ENCODE results near the gene XKR7.

Gene XKR7

DNA sequence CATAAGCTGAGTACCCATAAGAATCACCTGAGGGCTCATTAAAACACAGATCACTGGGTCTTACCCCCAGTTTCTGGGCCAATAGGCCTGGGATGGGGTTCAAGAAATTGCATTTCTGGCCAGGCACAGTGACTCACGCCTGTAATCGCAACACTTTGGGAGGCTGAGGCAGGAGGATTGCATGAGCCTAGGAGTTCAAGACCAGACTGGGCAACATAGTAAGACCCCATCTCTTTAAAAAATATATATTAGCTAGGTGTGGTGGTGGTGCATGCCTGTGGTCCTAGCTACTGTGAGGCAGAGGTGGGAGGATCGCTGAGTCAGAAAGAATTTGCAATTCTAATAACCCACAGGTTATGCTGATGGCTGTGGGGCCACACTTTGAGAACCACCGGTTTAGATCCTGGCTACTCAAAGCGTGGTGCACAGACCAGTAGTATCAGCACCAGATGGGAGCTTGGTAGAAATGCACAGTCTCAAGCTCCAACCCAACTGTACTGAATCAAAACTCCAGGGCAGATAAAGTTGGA is 44.3 kb downstream of the XKR7 start:
- no peak for DNase-seq
- no peak overlapping the region for H3K4me3 ChIP-seq (ENCODE audit: low read depth, low read length)
- no peak overlapping the region for H3K27ac ChIP-seq
- TF ChIP-seq, protein P1, sequence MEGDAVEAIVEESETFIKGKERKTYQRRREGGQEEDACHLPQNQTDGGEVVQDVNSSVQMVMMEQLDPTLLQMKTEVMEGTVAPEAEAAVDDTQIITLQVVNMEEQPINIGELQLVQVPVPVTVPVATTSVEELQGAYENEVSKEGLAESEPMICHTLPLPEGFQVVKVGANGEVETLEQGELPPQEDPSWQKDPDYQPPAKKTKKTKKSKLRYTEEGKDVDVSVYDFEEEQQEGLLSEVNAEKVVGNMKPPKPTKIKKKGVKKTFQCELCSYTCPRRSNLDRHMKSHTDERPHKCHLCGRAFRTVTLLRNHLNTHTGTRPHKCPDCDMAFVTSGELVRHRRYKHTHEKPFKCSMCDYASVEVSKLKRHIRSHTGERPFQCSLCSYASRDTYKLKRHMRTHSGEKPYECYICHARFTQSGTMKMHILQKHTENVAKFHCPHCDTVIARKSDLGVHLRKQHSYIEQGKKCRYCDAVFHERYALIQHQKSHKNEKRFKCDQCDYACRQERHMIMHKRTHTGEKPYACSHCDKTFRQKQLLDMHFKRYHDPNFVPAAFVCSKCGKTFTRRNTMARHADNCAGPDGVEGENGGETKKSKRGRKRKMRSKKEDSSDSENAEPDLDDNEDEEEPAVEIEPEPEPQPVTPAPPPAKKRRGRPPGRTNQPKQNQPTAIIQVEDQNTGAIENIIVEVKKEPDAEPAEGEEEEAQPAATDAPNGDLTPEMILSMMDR (IDR thresholded peaks at IDR 0.05; ENCODE audit: low read depth, low read length) = no peak
- no peaks in the 10 kb centered on the region for H3K36me3 ChIP-seq
- no peaks in the 10 kb centered on the region for H3K9me3 ChIP-seq (ENCODE audit: severe bottlenecking)
- no peaks in the 10 kb centered on the region for H3K27me3 ChIP-seq (ENCODE audit: insufficient read depth, low read depth, severe bottlenecking)

DNA sequence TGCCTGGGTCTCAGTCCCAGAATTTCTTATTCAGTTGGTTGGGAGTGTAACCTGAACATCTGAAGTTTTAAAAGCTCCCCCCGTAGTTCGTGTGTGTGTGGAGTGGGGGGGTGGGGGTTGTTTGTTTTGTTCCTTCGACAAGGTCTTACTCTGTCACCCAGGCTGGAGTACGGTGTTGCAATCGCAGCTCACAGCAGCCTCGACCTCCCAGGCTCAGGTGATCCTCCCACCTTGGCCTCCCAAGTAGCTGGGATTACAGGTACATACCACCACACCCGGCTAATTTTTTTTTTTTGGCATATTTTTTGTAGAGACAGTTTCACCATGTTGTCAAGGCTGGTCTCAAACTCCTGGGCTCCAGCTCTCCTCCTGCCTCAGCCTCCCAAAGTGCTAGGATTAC is 45.4 kb downstream of the XKR7 start:
- Histone ChIP-seq H3K27me3 (ENCODE audit: insufficient read depth, low read depth, severe bottlenecking) (no peaks in the 10 kb centered on the region), H3K36me3 (no peaks in the 10 kb centered on the region)
- TF ChIP-seq, protein P1 (IDR thresholded peaks at IDR 0.05; ENCODE audit: low read depth, low read length) = no peak

DNA sequence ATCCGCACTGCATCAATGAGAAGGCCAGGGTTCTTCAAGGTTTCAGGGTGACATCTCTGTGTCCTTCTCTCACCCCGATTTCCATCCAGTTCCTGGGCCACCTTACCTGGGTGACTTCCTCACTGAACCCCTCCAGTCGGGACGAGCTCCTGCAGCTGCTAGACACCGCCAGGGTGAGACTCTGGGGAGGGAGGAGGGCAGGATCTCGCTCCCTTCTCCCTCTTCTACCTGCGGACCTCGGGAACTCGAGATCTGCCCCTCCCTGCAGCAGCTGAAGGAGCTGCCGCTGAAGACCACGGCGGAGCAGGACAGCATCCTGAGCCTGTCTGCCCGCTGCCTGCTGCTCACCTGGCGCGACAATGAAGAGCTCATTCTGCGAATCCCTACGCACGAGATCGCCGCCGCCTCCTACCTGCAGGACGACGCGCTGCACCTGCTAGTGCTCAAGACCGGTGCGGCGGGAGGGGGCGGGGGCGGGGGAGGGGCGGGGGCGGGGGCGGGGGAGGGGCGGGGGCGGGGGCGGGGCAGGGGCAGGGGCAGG is 49.8 kb downstream of the XKR7 start:
- TF ChIP-seq, protein P1 (IDR thresholded peaks at IDR 0.05; ENCODE audit: low read depth, low read length) = peak; percentile 70
- H3K36me3 ChIP-seq = peaks cover 4% of the 10 kb centered on the region; the same call in 1 of the 2 replicates
- H3K27me3 ChIP-seq (ENCODE audit: insufficient read depth, low read depth, severe bottlenecking) = no peaks in the 10 kb centered on the region
- peak overlapping the region; percentile 45 for H3K27ac ChIP-seq
- DNase-seq = peak; percentile 88
- H3K9me3 ChIP-seq (ENCODE audit: severe bottlenecking) = no peaks in the 10 kb centered on the region
- peak overlapping the region; percentile 60 for H3K4me3 ChIP-seq (ENCODE audit: low read depth, low read length)

More for the DNA sequence above, 45.4 kb downstream of the XKR7 start:
- DNase-seq = no peak
- Histone ChIP-seq H3K9me3 (ENCODE audit: severe bottlenecking) (no peaks in the 10 kb centered on the region), H3K27ac (no peak overlapping the region), H3K4me3 (ENCODE audit: low read depth, low read length) (no peak overlapping the region)

DNA sequence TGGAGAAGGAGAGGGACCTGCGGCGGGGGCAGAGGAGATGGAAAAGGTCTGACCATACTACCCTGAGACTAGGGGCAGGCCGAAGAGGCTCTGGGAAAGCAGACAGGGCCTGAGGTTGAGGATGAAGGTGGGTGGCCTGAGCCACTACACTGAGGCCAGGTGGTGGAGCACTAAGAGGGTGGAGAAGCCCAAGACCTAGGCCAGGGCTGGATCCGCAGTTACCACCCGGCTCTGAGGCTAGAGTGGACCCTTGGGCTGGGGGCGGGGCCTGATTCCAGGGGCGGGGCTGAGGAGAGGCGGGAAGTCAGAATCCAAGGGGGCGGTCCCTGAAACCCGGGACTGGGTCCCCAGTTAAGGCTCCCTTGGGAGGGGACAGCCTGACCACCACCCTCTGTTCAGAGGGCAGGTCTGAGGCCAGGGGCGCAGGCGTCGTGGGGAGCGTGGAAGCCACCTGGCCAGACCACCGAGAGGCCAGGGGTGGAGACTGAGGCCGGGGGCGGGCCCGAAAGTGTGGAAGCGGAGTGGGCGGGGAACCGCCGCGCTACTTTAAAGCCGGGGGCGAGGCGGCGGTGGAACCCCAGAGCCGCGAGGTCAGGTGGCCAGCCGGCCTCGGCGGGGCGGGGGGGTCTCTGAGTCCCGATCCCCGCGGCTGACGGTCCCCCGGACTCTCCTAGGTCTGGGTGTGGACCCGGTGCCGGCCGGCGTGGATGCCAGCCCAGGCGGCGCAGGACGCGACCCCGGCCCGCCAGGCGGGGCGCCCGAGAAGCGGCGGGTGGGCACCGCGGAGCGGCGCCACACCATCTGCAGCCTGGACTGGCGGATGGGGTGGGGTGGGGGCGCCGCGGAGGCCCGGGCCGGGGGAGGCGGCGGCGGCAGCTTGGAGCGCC is 50.6 kb downstream of the XKR7 start:
- peaks cover 11% of the 10 kb centered on the region for H3K36me3 ChIP-seq
- H3K9me3 ChIP-seq (ENCODE audit: severe bottlenecking) = no peaks in the 10 kb centered on the region
- peak; percentile 97 for DNase-seq
- H3K27ac ChIP-seq = peak overlapping the region; percentile 93
- TF ChIP-seq, protein P1 (IDR thresholded peaks at IDR 0.05; ENCODE audit: low read depth, low read length) = peak; percentile 19; the same call in 1 of the 2 replicates
- peak overlapping the region; percentile 60 for H3K4me3 ChIP-seq (ENCODE audit: low read depth, low read length)
- no peaks in the 10 kb centered on the region for H3K27me3 ChIP-seq (ENCODE audit: insufficient read depth, low read depth, severe bottlenecking)

DNA sequence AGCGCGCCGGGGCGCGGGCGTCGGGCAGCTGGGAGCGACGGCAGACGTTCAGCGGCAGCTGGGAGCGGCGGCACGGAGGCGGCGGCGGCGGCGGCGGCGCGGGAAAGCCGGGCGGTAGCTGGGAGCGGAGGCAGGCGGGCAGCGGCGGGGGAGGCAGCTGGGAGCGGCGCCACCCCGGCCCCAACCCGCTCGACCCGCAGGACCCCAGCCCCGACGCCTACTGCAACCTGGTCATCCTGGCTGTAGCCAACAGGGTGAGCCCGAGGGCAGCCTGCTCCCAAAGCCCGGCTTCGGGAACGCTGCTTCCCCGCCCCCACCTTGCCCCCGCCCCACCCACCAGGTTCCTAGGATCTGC is 51.2 kb downstream of the XKR7 start:
- Histone ChIP-seq H3K27ac (peak overlapping the region; percentile 93), H3K27me3 (ENCODE audit: insufficient read depth, low read depth, severe bottlenecking) (no peaks in the 10 kb centered on the region), H3K4me3 (ENCODE audit: low read depth, low read length) (peak overlapping the region; percentile 60), H3K9me3 (ENCODE audit: severe bottlenecking) (no peaks in the 10 kb centered on the region), H3K36me3 (peaks cover 17% of the 10 kb centered on the region)
- TF ChIP-seq, protein P1 (IDR thresholded peaks at IDR 0.05; ENCODE audit: low read depth, low read length) = peak; percentile 55; the same call in 1 of the 2 replicates
- peak; percentile 81 for DNase-seq

Data from WERI-Rb-1 (cell line).